Measurements from ENCODE around the gene GLA.

DNA sequence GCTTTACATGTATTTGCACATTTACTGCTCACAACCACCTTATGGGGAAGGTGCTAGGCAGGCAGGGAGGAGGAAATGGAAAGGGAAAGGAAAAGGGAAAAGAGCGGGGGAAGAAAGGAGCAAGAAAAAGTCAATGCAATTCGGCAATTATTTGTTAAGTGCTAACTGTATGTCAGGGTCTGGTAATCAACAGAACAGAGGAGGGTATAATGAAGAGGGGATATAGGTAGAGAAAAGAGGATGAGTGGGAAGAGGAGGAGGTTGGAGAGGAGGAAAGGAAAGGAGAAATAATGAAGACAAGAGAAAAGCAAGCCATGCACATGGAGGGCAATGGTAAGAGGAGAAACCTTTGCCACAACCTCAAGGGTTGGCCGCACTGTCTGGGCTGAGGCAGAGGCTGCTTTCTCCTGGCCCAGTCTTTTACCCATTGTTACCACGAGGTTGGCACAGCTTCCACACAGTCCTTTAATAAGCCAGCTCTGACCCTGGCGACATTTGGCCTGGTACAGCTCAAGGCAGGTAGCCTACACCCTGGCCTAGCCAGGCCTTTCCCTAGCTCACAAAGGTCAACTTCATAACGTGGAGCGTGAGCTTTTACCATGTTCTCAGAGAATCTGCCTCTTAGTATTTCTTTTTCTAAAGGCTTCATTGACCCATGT, 22.6 kb downstream of the GLA start:
- TF ChIP-seq ZNF232 (CRISPR knock-in tag; IDR thresholded peaks at IDR 0.05): no peak
- TF ChIP-seq CTCF (IDR thresholded peaks at IDR 0.05 in 2 of 3, conservative IDR thresholded peaks at IDR 0.05 in 1 of 3; ENCODE audit: insufficient read depth in 2 of 3, low read depth in 1 of 3, low read length in 3 of 3): no peak
- TF ChIP-seq ASH1L (IDR thresholded peaks at IDR 0.05; ENCODE audit: borderline replicate concordance, low read depth, partially characterized antibody): no peak
- TF ChIP-seq RAD21 (CRISPR knock-in tag; conservative IDR thresholded peaks at IDR 0.05 in 1 of 2, IDR thresholded peaks at IDR 0.05 in 1 of 2): no peak
- no peak for TF ChIP-seq EGR1 (conservative IDR thresholded peaks at IDR 0.05)
- TF ChIP-seq ZNF668 (CRISPR knock-in tag; IDR thresholded peaks at IDR 0.05): no peak
- TF ChIP-seq IFI16 (CRISPR knock-in tag; IDR thresholded peaks at IDR 0.05): no peak
- TF ChIP-seq SIN3A (IDR thresholded peaks at IDR 0.05; ENCODE audit: borderline replicate concordance in 2 of 2, control insufficient read depth in 1 of 2, low read depth in 2 of 2, low read length in 2 of 2): no peak
- TF ChIP-seq SPI1 (IDR thresholded peaks at IDR 0.05; ENCODE audit: borderline replicate concordance, low read depth, low read length): no peak
- TF ChIP-seq, protein P1, sequence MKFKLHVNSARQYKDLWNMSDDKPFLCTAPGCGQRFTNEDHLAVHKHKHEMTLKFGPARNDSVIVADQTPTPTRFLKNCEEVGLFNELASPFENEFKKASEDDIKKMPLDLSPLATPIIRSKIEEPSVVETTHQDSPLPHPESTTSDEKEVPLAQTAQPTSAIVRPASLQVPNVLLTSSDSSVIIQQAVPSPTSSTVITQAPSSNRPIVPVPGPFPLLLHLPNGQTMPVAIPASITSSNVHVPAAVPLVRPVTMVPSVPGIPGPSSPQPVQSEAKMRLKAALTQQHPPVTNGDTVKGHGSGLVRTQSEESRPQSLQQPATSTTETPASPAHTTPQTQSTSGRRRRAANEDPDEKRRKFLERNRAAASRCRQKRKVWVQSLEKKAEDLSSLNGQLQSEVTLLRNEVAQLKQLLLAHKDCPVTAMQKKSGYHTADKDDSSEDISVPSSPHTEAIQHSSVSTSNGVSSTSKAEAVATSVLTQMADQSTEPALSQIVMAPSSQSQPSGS (CRISPR knock-in tag; IDR thresholded peaks at IDR 0.05): no peak

Data from K562 (cell line).